Esophagus squamous epithelium (tissue), 5 donors: Measurements from ENCODE around the gene TSHZ2. TPM values are rescaled to one million over a fixed set of nuclear protein-coding genes. Genes with fewer than 3 reads are reported as not detected.
"Not testable (repeated sequence)": the region's sequence is repeated elsewhere in the genome, so short reads cannot be mapped to it uniquely, and the experiment has no call there.

Experiments
- DNase-seq: peaks from one replicate; lab custom pipeline; 2025; lab: John Stamatoyannopoulos, UW
- H3K27ac ChIP-seq, 4 donors: fragments of 200-600 bp; sonication (generic); one replicate each; pipeline ENCODE4 v1.5.1; 2016 to 2019; ENCODE audit warnings: mild to moderate bottlenecking in 1 of 4
- H3K27me3 ChIP-seq, 4 donors: fragments of 200-600 bp; sonication (generic); 1 replicate in 3 of 4; 2 replicates in 1 of 4; pipeline versions ENCODE4 v1.5.1 to v1.6.0; 2017 to 2021; ENCODE audit warnings: antibody characterized with exemption in 1 of 4
- H3K36me3 ChIP-seq, 3 donors: fragments of 200-600 bp; sonication (generic); one replicate each; pipeline ENCODE4 v1.5.1; 2016 to 2019
- H3K4me1 ChIP-seq, 3 donors: fragments of 200-600 bp; sonication (generic); one replicate each; pipeline ENCODE4 v1.5.1; 2017 to 2019
- H3K4me3 ChIP-seq, 4 donors: fragments of 200-600 bp; sonication (generic); 1 replicate in 3 of 4; 2 replicates in 1 of 4; pipeline ENCODE4 v1.5.1; 2016 to 2019; ENCODE audit warnings: mild to moderate bottlenecking in 2 of 4, moderate library complexity in 1 of 4
- H3K9me3 ChIP-seq, 3 donors: fragments of 200-600 bp; sonication (generic); one replicate each; pipeline ENCODE4 v1.5.1; 2016 to 2019
- POLR2A ChIP-seq, 4 donors: fragments of 450-650 bp; IDR thresholded peaks; one replicate each; pipeline ENCODE4 v1.6.1; 2017; ENCODE audit warnings: antibody characterized with exemption in 4 of 4, mild to moderate bottlenecking in 4 of 4, moderate library complexity in 3 of 4
- WGBS, 2 donors: methylation state at CpG; one replicate each; pipeline ENCODE4 v1.1.5; 2018; 5-methylcytosine and 5-hydroxymethylcytosine counted together
- intact Hi-C: fragments of 100-400 bp; cut with DNase I; formaldehyde crosslinking; loops from one replicate; pipeline ENCODE4 v1.15.0; 2022
- total RNA-seq, 4 donors: library from RNA; depleted of rRNA; stranded (reverse); fragments of >200 nt; gene quantifications; one replicate each; pipeline ENCODE4 v1.1.0, GENCODE V29; 2016
- TF ChIP-seq, protein P1 (sequence below), 6 experiments: fragments of 450-650 bp in 4 of 6; fragments of 200-600 bp in 2 of 6; sonication (generic) in 2 of 6; IDR thresholded peaks; one replicate each; pipeline ENCODE4 v1.5.1; 2016 to 2019; ENCODE audit warnings: antibody characterized with exemption in 6 of 6, mild to moderate bottlenecking in 4 of 6, moderate library complexity in 4 of 6
- donor health status: DM: yes; HTN: yes; CAD: no.

The TSHZ2 gene
- total RNA-seq, 4 donors from 2014 or later: 4.7 to 22.0 (median 12.9) TPM

- Histone ChIP-seq H3K4me3 (no peak overlapping the region), H3K9me3 (no peaks in the 10 kb centered on the region), H3K27me3 (no peaks in the 10 kb centered on the region), H3K36me3 (no peaks in the 10 kb centered on the region), H3K4me1 (peaks cover 0 to 20% (median 0%) of the 10 kb centered on the region in 3 donors), H3K27ac (no peak overlapping the region)
- intact Hi-C loops: no loop called here
- DNase-seq: no peak
- 65 to 82% methylated on average over 3 of the region's 3 CpGs for WGBS, 2 donors
- TF ChIP-seq, protein P1, sequence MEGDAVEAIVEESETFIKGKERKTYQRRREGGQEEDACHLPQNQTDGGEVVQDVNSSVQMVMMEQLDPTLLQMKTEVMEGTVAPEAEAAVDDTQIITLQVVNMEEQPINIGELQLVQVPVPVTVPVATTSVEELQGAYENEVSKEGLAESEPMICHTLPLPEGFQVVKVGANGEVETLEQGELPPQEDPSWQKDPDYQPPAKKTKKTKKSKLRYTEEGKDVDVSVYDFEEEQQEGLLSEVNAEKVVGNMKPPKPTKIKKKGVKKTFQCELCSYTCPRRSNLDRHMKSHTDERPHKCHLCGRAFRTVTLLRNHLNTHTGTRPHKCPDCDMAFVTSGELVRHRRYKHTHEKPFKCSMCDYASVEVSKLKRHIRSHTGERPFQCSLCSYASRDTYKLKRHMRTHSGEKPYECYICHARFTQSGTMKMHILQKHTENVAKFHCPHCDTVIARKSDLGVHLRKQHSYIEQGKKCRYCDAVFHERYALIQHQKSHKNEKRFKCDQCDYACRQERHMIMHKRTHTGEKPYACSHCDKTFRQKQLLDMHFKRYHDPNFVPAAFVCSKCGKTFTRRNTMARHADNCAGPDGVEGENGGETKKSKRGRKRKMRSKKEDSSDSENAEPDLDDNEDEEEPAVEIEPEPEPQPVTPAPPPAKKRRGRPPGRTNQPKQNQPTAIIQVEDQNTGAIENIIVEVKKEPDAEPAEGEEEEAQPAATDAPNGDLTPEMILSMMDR (IDR thresholded peaks at IDR 0.05): no peak
- TF ChIP-seq POLR2A (IDR thresholded peaks at IDR 0.05): no peak
Observed at GRCh38 chr20:52963131-52963530, 9.0 kb upstream of the TSHZ2 start.

- H3K4me1 ChIP-seq: peaks cover 0 to 20% (median 0%) of the 10 kb centered on the region in 3 donors
- 60 to 77% methylated on average over 6 of the region's 6 CpGs for WGBS, 2 donors
- no peaks in the 10 kb centered on the region for H3K36me3 ChIP-seq
- intact Hi-C loops: no loop called here
- DNase-seq: no peak
- no peaks in the 10 kb centered on the region for H3K27me3 ChIP-seq
- TF ChIP-seq POLR2A (IDR thresholded peaks at IDR 0.05): no peak
- TF ChIP-seq, protein P1 (IDR thresholded peaks at IDR 0.05): no peak
- no peaks in the 10 kb centered on the region for H3K9me3 ChIP-seq
- H3K4me3 ChIP-seq: no peak overlapping the region
- no peak overlapping the region for H3K27ac ChIP-seq
Observed at GRCh38 chr20:52964131-52964530, 8.0 kb upstream of the TSHZ2 start.

DNA sequence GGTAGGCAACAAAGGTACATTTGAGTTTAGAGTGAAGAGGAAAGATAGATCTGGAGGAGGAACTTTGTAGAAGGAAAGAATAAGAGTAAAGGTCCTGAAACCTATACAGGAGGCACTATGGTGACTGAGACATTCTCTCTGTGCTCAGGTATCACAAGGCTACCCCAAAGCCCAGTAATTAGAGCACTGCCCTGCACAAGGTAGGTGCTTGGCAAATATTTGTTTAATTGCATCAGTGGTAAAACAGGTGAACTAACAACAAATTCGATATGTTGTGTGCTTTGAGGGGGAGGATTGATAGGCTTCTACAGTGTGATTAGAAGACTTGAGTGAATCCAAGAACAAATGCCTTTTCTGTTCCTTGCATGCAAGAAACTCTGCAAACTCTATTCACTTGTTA is 6.8 kb upstream of the TSHZ2 start:
- DNase-seq: no peak
- intact Hi-C loops: no loop called here
- 23 to 64% methylated on average over 1 of the region's 1 CpG for WGBS, 2 donors

DNA sequence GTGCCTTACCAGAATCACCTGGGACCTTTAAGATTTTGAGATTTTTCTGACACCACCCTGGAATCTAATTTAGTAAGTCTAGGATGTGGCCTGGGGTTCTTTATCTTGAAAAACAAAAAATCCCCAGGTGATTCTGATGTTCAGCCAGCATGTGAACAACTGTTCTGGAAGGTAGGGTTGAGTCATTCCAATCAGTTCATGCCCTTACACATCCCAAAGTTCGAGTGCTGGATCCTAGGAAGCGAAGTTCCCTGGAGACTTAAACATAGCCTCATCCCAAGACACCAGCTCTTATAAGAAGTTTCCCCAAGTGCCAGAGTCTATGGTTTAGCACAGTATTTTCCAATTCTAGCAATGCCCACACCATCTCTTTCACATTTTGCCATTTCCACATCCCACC is 6.3 kb upstream of the TSHZ2 start:
- intact Hi-C loops: no loop called here
- no peak for DNase-seq
- TF ChIP-seq POLR2A (IDR thresholded peaks at IDR 0.05): no peak
- TF ChIP-seq, protein P1 (IDR thresholded peaks at IDR 0.05): no peak
- no peaks in the 10 kb centered on the region for H3K36me3 ChIP-seq
- H3K9me3 ChIP-seq: no peaks in the 10 kb centered on the region
- H3K27ac ChIP-seq: no peak overlapping the region
- H3K4me1 ChIP-seq: peaks cover 0 to 20% (median 0%) of the 10 kb centered on the region in 3 donors
- WGBS, 2 donors: 15 to 57% methylated on average over 2 of the region's 2 CpGs
- H3K27me3 ChIP-seq: no peaks in the 10 kb centered on the region
- H3K4me3 ChIP-seq: no peak overlapping the region

More for the DNA sequence above, 6.8 kb upstream of the TSHZ2 start:
- Histone ChIP-seq H3K4me3 (no peak overlapping the region), H3K27ac (no peak overlapping the region), H3K27me3 (no peaks in the 10 kb centered on the region), H3K36me3 (no peaks in the 10 kb centered on the region), H3K9me3 (no peaks in the 10 kb centered on the region), H3K4me1 (peaks cover 0 to 20% (median 0%) of the 10 kb centered on the region in 3 donors)
- TF ChIP-seq, protein P1 (IDR thresholded peaks at IDR 0.05): no peak
- TF ChIP-seq POLR2A (IDR thresholded peaks at IDR 0.05): no peak

- H3K9me3 ChIP-seq, H3K36me3 ChIP-seq, intact Hi-C loops, H3K27ac ChIP-seq, DNase-seq, H3K27me3 ChIP-seq, H3K4me3 ChIP-seq: not testable (repeated sequence)
- H3K4me1 ChIP-seq: peaks cover 0 to 21% (median 0%) of the 10 kb centered on the region in 3 donors
Observed at GRCh38 chr20:52966543-52966942, 5.6 kb upstream of the TSHZ2 start.
